ENCODE data around the gene MKKS. TPM values are rescaled to one million over a fixed set of nuclear protein-coding genes. Genes with fewer than 3 reads are reported as not detected.

MKKS gene
- total and polyA plus RNA-seq, 9 of the 15 experiments (the other 6 are each of a cell fraction or from before 2014, with no cell fraction given): 6.8 to 26.8 (median 12.0) TPM

DNA sequence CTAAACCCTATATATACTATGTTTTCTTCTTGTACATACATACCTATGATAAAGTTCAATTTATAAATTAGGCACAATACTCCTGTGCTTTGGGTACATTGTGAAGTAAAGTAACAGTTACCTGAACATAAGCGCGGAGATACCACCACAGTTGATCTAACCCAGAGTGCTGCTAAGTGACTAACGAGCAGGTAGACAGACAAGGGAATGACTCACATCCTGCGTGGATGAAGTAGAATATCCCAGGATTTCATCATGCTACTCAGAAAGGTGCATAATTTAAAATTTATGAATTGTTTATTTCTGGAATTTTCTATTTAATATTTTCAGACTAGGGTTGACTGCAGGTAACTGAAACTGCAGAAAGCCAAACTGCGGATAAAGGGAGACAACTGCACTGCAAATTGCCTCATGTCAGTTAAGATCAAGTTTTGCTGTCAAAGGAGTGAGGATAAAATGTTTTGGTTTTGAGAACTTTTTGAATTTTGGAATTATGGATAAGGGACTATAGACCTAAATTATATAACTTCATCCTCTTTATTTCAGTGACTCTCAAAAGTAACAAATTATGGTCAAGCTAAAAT is 14.4 kb downstream of the MKKS start (continued):
- TF ChIP-seq, protein P1, sequence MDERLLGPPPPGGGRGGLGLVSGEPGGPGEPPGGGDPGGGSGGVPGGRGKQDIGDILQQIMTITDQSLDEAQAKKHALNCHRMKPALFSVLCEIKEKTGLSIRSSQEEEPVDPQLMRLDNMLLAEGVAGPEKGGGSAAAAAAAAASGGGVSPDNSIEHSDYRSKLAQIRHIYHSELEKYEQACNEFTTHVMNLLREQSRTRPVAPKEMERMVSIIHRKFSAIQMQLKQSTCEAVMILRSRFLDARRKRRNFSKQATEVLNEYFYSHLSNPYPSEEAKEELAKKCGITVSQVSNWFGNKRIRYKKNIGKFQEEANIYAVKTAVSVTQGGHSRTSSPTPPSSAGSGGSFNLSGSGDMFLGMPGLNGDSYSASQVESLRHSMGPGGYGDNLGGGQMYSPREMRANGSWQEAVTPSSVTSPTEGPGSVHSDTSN (CRISPR knock-in tag; IDR thresholded peaks at IDR 0.05; ENCODE audit: low read depth): no peak
- TF ChIP-seq, protein P1 (tag; conservative IDR thresholded peaks at IDR 0.05; ENCODE audit: low read depth): no peak
- TF ChIP-seq HNRNPK (IDR thresholded peaks at IDR 0.05; ENCODE audit: low read depth, low read length, poor library complexity, severe bottlenecking) (no peak), JUND (IDR thresholded peaks at IDR 0.05; ENCODE audit: borderline replicate concordance, low read depth, low read length) (peak; percentile 76), JUND (tag; IDR thresholded peaks at IDR 0.05; ENCODE audit: borderline replicate concordance, low read depth, low read length) (peak; percentile 59; the same call in 1 of the 3 replicates), XRCC5 (IDR thresholded peaks at IDR 0.05; ENCODE audit: low read depth, low read length) (no peak), FOSL1 (tag; conservative IDR thresholded peaks at IDR 0.05) (peak; percentile 86), ATF3 (IDR thresholded peaks at IDR 0.05) (peak; percentile 88), ATF3 (CRISPR knock-in tag; conservative IDR thresholded peaks at IDR 0.05) (no peak), ETS1 (conservative IDR thresholded peaks at IDR 0.05; ENCODE audit: control insufficient read depth, low read depth, low read length) (no peak), CEBPG (CRISPR knock-in tag; IDR thresholded peaks at IDR 0.05) (peak; percentile 76; the same call in 1 of the 2 replicates), CEBPG (tag; conservative IDR thresholded peaks at IDR 0.05 in 1 of 2, IDR thresholded peaks at IDR 0.05 in 1 of 2) (peak in 1 of 2 experiments; percentile 89; a peak in 2 of 4 replicates), EP300 (IDR thresholded peaks at IDR 0.05; ENCODE audit: low read length) (peak; percentile 6; the same call in 1 of the 2 replicates), TCF7L2 (IDR thresholded peaks at IDR 0.05; ENCODE audit: low read depth, low read length) (no peak), MCM2 (IDR thresholded peaks at IDR 0.05; ENCODE audit: low read depth) (no peak), SMAD4 (CRISPR knock-in tag; conservative IDR thresholded peaks at IDR 0.05) (0 out of 2 replicates have a peak, but pooled peaks have one; percentile 46), NCOA4 (IDR thresholded peaks at IDR 0.05; ENCODE audit: partially characterized antibody) (no peak), HMBOX1 (IDR thresholded peaks at IDR 0.05) (peak; percentile 48; the same call in 1 of the 2 replicates), ZNF444 (CRISPR knock-in tag; IDR thresholded peaks at IDR 0.05) (no peak), DMBX1 (CRISPR knock-in tag; IDR thresholded peaks at IDR 0.05; ENCODE audit: borderline replicate concordance) (peak; percentile 25; the same call in 1 of the 2 replicates)
- TF ChIP-seq, protein P2, sequence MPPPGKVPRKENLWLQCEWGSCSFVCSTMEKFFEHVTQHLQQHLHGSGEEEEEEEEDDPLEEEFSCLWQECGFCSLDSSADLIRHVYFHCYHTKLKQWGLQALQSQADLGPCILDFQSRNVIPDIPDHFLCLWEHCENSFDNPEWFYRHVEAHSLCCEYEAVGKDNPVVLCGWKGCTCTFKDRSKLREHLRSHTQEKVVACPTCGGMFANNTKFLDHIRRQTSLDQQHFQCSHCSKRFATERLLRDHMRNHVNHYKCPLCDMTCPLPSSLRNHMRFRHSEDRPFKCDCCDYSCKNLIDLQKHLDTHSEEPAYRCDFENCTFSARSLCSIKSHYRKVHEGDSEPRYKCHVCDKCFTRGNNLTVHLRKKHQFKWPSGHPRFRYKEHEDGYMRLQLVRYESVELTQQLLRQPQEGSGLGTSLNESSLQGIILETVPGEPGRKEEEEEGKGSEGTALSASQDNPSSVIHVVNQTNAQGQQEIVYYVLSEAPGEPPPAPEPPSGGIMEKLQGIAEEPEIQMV (tag; conservative IDR thresholded peaks at IDR 0.05; ENCODE audit: low read depth): no peak
